Epidermal melanocyte (primary cell): ENCODE results near the gene NAV2.

Source experiments
- DNase-seq: peaks from one replicate; pipeline ENCODE4 v3.0.0; 2011; ENCODE audit warnings: low spot score; ENCODE audit not compliant: insufficient read length

The NAV2 gene

DNA sequence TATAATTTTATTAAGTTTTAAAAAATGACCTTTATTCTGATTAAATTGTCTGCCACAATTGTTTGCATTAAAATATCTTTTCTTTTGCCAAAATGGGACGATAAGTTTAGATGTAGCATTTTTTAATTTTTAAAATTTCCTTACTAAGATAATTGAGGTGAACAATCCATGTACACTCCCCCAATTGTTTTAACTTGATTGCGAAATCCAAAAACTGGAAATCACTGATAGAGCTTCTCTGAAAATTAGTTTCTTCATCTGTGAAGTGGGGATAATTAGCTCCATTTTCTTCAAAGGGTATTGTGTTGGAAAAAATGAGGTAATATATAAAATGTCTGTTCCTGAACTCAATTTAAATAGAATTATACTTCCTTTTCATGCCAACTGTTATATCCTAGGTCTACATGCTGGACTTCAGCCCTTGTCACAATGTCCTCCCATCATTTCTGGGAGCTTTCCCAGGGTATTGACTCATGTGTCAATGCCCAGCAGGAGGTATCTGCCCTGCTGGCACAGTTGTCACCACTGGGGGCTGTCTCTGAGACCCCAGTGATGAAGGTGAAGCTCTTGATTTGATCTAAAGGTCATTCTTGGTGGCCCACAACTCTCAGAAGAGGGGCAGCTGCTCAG is 28.7 kb upstream of the NAV2 start:
- no peak for DNase-seq

DNA sequence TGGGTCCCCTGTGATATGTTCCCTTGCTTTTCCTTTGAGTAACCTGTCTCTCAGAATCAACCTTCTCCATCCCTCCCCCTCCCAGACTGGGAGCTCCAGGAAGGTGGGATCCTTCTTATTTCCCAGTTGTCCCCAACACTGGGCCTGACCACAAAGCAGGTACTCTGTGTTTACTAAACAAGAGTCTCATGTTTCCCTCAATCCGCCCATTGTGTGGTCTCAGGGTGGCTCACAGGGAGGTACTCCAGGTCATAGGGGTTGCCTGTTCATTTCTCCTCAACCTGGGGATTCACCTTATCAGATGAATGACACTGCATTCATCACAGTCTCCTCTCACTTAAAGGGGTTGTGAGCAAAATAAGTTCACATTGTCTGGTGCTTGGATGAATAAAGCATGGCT is 26.4 kb upstream of the NAV2 start:
- no peak for DNase-seq

DNA sequence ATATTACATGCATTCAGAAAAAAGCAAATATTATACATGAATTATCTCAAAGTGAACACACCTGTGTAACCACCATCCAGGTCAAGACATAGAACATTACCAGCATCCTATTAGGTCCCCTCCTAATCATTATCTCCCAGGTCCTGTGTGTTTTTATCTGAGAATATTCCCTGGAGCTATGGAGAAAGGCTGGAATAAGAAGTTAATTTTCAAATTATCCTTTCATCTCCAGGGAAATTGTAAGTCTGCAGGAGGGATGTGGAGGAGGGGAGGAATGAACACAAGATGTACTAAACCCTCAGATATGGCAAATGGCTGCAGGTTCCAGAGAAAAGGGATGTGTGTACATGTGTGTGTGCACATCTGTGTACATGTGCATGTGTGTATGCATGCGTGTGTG is 25.2 kb upstream of the NAV2 start:
- DNase-seq: no peak

DNA sequence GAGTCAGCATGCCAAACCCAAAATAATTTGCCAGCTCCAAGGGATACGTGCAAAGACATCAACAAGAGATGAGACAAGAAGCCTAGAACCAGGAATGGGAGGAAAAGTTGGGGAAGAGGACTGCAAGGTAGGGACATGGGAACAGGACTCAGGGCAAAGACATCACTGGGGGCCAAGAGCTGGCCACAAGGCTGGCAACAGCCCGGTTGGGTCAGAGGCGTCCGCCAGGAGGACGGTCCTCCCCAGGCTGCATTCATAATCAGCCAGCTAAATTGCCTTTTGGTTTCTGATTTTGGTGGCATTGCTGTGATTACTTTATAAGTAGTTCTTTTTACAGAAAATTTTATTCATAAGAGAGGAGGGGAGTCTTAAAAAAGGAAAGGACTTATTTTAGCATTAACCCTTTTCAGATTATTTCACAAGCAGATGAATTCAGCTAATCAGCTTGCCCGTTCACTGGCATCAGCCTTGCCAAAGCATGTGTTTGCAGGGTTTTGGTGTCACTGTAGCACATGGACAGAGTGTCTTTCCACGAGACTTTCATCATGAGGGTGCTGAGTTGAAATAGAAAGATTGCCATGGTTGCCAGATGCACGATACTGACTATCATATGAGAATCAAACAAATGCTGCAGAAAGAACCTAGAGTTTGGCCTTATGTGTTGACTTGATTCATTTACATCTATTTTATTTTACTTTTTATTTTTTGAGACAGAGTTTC is 23.2 kb upstream of the NAV2 start:
- DNase-seq: no peak

- DNase-seq: no peak
Measured at GRCh38 chr11:19690885-19691284, 21.8 kb upstream of the NAV2 start.

DNA sequence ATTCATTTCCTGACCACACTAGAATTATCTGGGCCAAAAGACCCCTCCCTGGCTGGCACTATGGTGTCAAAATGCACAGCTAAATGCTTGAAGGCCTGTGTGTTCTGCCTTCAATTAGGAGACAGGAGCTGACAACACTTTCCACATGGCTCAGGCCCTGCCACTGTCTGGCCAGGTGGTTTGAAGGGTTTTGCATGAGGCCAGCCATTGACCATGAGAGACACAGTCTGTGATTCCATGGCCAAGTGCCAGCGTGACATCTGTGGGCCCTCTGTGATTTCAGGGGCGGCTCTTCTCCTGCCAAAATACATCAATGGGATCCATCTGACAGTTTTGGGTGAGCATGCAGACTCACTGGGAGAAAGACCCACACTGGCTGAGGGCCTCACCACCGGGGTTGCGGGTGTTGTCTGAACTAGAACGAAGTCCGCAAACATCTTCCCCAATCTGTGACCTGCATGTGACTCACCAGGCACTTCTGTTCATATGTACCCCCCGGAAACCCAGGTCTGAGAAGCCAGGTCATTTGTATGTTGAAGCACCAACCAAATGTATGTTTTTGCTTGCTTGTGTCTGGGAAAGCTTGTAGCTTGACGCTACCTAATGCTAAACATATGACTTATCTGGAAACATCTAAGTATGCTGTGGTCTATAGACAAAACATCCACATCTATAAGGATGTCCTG is 20.7 kb upstream of the NAV2 start:
- no peak for DNase-seq

- no peak for DNase-seq
Measured at GRCh38 chr11:19693146-19693545, 19.5 kb upstream of the NAV2 start.

- DNase-seq: no peak
Measured at GRCh38 chr11:19694796-19695345, 17.8 kb upstream of the NAV2 start.

DNA sequence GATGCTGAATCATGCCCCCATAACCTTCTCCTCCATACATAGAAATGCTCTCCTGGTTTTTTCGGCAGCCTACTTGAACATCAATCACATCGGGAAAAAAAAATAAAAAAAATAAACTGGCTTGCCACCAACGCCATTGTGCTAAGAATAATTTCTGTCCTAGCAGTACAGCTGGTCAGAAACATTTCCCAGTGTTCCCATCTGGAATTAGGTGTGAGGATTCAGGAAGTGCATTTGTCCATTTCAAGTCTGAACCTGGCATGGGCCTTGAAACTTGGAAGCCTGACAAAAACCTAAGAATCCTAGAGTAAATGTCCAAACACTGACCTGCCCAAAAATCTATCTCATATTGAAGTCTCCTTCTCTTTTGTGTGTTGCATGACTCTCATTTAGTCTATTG is 16.6 kb upstream of the NAV2 start:
- DNase-seq: no peak

DNA sequence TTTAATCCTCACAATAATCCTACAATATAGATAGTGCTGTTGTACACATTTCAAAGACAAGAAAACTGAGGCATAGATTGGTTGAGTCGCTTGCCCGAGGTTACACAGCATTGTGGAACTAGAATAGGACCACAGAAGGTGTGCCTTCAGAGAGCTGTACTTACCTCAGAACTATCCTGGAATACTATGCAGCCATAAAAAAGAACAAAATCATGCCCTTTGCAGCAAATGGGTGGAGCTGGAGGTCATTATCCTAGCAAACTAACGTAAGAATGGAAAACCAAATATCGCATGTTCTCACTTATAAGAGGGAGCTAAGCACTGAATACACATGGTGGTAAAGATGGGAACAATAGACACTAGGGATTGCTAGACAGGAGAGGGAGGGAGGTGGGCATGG is 15.7 kb upstream of the NAV2 start:
- DNase-seq: no peak

- DNase-seq: no peak
Measured at GRCh38 chr11:19697721-19698121, 14.9 kb upstream of the NAV2 start.

- no peak for DNase-seq
Measured at GRCh38 chr11:19698493-19699292, 13.9 kb upstream of the NAV2 start.

GRCh38 chr11:19701421-19701820 is 11.2 kb upstream of the NAV2 start:
- no peak for DNase-seq

- no peak for DNase-seq
Measured at GRCh38 chr11:19702620-19703019, 10.0 kb upstream of the NAV2 start.

GRCh38 chr11:19703211-19703610 is 9.4 kb upstream of the NAV2 start:
- no peak for DNase-seq

GRCh38 chr11:19704213-19704612 is 8.4 kb upstream of the NAV2 start:
- DNase-seq: no peak

DNA sequence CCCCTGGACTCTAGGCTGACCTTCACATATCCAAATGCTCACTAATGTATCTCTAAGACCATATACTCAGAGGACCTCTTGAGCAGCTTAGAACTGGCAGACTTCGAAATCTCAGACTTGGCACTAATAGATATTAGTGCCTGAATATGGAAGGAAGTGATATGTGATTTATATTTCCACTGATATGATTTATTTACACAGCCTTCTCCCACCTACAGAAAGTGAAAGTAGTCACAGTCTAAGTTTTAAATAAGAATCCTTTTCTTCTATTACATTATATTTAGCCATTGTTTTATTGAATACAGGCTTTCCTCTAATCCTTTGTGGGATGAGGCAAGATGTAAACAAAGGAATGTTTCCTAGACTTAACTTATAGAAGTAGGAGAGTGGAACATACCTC is 6.7 kb upstream of the NAV2 start:
- no peak for DNase-seq

GRCh38 chr11:19711911-19712280 is 741 bp upstream of the NAV2 start:
- no peak for DNase-seq

DNA sequence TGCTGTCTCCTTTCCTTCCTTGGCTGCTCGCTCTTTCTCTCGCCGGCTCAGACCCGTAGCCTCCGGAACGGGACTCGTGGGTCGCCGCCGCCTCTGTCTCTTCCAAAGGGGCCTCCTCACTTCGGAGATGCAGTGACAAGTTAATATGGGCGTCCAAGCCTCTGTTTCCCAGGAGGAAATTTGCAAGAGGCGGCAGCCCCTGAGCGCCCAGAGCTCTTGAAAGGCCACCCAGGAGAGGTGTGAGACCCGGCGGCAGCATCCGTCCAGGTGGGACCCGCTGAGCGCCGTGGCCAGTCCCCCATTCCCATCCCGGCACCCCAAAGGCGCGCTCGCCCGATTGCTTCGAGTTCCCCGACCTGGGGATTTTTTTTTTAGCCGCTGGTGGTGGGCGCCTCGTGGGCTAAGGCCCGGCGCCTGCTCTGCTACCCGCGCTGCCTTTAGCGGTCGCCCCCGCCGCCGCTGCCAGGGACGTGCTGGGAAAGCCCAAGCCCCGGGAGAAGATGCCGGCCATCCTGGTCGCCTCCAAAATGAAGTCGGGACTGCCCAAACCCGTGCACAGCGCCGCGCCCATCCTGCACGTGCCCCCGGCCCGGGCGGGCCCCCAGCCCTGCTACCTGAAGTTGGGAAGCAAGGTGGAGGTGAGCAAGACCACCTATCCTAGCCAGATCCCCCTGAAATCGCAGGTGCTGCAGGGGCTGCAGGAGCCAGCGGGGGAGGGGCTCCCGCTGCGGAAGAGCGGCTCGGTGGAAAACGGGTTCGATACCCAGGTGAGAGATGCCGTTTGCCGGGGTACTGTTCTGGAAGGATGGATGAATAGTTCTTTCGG is 772 bp downstream of the NAV2 start:
- no peak for DNase-seq

DNA sequence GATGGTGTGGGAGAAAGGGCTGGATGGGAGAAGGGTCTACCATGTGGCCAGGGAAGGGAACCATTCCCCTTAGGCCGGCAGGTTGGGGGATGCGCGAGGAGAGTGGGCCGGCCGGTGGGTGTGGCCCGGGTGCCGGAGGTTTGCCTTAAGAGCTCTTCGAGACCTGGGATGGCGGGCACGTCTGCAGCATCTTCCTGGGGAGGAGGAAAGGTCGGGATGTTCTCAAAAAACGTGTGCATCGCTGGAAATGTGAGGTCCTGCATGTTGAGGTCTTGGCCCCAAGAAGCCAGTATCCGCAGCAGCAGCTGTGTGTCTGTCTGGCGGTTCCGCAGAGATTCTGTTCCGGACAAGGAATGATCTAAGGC is 1.4 kb downstream of the NAV2 start:
- DNase-seq: no peak
